NCI-H510A (cell line): ENCODE results near the gene TCAF1.

Source experiments
- DNase-seq: peaks from one replicate; lab custom pipeline; 2025; lab: John Stamatoyannopoulos, UW

TCAF1 gene

GRCh38 chr7:143901668-143902331 lies at the start of gene TCAF1:
Gene TCAF1, minus strand, starts transcription at chr7:143902176. Its CDS starts 25,568 bp downstream, at chr7:143876608.
- DNase-seq, result peak; percentile 87

GRCh38 chr7:143948733-143949132 lies 46.8 kb upstream of the TCAF1 start:
- DNase-seq, result no peak

GRCh38 chr7:143947111-143947510 lies 45.1 kb upstream of the TCAF1 start:
- no peak for DNase-seq

- DNase-seq, result no peak
Observed at GRCh38 chr7:143945423-143945822, 43.4 kb upstream of the TCAF1 start.

GRCh38 chr7:143938379-143939243 lies 36.6 kb upstream of the TCAF1 start:
- no peak for DNase-seq

- DNase-seq, result no peak
Observed at GRCh38 chr7:143936087-143937009, 34.4 kb upstream of the TCAF1 start.

GRCh38 chr7:143934526-143935325 lies 32.8 kb upstream of the TCAF1 start, which contains the start of gene OR2F2:
Gene OR2F2, plus strand, starts transcription at chr7:143935233. Its CDS starts 0 bp downstream, at chr7:143935233.
- DNase-seq, result no peak

- no peak for DNase-seq
Observed at GRCh38 chr7:143931739-143932138, 29.8 kb upstream of the TCAF1 start.

GRCh38 chr7:143929224-143929920 lies 27.4 kb upstream of the TCAF1 start:
- DNase-seq, result no peak

- no peak for DNase-seq
Observed at GRCh38 chr7:143924851-143925250, 22.9 kb upstream of the TCAF1 start.

GRCh38 chr7:143914938-143915652 lies 13.1 kb upstream of the TCAF1 start:
- no peak for DNase-seq

GRCh38 chr7:143913945-143914615 lies 12.1 kb upstream of the TCAF1 start:
- DNase-seq, result no peak

- no peak for DNase-seq
Observed at GRCh38 chr7:143910473-143911248, 8.7 kb upstream of the TCAF1 start.

GRCh38 chr7:143909863-143910262 lies 7.9 kb upstream of the TCAF1 start:
- DNase-seq, result no peak

- no peak for DNase-seq
Observed at GRCh38 chr7:143908120-143908519, 6.1 kb upstream of the TCAF1 start.

- DNase-seq, result no peak
Observed at GRCh38 chr7:143906895-143907294, 4.9 kb upstream of the TCAF1 start.

- no peak for DNase-seq
Observed at GRCh38 chr7:143906151-143906550, 4.2 kb upstream of the TCAF1 start.

GRCh38 chr7:143905509-143905908 lies 3.5 kb upstream of the TCAF1 start:
- no peak for DNase-seq
